NT2/D1 (cell line): ENCODE data around the gene NOD1.

Experiments used
- YY1 ChIP-seq: IDR thresholded peaks from 2 replicates; pipeline ENCODE4 v1.6.1; 2011; ENCODE audit not compliant: insufficient read length, insufficient read depth
- ZNF274 ChIP-seq: IDR thresholded peaks from 2 replicates; pipeline ENCODE4 v1.6.1; 2011; ENCODE audit warnings: mild to moderate bottlenecking, low read depth, low read length

GRCh38 chr7:30519122-30519521, 40.5 kb upstream of the NOD1 start:
- TF ChIP-seq ZNF274, result no peak
- TF ChIP-seq YY1, result no peak
